ENCODE data around the gene CAMTA2. TPM values are rescaled to one million over a fixed set of nuclear protein-coding genes. Genes with fewer than 3 reads are reported as not detected.

CAMTA2 gene
- total RNA-seq, 1 donor from 2014 or later: 43.1 TPM

DNA sequence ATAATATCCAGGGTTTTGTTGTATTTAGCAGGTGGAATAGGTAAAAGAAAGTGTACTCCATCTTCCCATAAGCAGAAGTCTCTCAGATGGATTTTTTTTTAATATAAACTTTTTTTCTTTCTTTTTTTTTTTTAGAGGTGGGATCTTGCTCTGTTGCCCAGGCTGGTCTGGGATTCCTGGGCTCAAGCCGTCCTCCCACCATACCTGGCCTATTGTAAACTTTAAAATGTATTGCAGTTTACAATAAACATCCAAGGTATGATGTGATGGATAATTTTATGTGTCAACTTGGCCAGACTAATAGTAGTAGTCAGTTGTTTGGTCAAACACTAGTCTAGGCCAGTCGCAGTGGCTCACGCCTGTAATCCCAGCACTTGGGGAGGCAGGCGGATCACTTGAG, 66.2 kb downstream of the CAMTA2 start:
- FAIRE-seq: no peak
- H3K27me3 Mint-ChIP-seq (ENCODE audit: low read depth, unreplicated experiment): no peaks in the 10 kb centered on the region

DNA sequence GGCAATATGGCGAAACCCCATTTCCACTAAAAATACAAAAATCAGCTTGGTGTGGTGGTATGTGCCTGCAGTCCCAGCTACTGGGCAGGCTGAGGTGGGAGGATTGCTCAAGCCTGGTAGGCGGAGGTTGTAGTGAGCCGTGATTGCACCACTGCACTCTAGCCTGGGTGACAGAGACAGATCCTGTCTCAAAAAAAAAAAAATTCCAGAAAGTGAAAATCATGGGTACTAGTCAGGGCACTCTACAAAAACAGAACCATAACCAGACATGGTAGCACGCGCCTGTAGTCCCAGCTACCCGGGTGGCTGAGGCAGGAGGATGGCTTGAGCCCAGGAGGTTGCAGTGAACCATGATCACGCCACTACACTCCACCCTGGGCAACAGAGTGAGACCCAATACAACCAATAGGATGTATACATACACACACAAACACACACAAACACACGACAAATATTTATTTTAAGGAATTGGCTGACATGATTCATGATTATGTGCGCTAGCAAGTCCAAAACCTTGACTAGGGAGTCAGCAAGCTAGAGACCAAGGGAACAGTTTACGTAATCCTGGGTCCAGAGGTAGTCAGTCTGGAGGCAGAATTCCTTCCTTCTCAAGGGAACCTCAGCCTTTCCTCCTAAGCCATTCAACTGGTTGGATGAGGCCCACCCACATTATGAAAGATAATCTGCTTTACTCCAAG, 67.0 kb downstream of the CAMTA2 start:
- no peak for FAIRE-seq
- peak overlapping the region; percentile 12 for H3K27ac Mint-ChIP-seq (ENCODE audit: unreplicated experiment)

More for the DNA sequence above, 66.2 kb downstream of the CAMTA2 start:
- Histone ChIP-seq H4K20me1 (ENCODE audit: insufficient read depth, low read length) (no peaks in the 10 kb centered on the region), H3K4me2 (ENCODE audit: low read length) (no peak overlapping the region), H2AFZ (ENCODE audit: low read depth, low read length) (no peak overlapping the region), H3K9me3 (ENCODE audit: insufficient read depth, low read depth, low read length) (no peaks in the 10 kb centered on the region), H3K79me2 (ENCODE audit: insufficient read depth, low read length) (no peaks in the 10 kb centered on the region), H3K4me3 (ENCODE audit: insufficient read depth, low read depth, low read length) (no peak overlapping the region), H3K27ac (ENCODE audit: low read depth, low read length) (no peak overlapping the region), H3K36me3 (ENCODE audit: insufficient read depth, low read length) (no peaks in the 10 kb centered on the region), H3K4me1 (ENCODE audit: insufficient read depth, low read length) (no peaks in the 10 kb centered on the region), H3K9ac (ENCODE audit: low read length) (no peak overlapping the region), H3K27me3 (ENCODE audit: insufficient read depth, low read length) (no peaks in the 10 kb centered on the region)
- Mint-ChIP-seq H3K27ac (ENCODE audit: unreplicated experiment) (no peak overlapping the region), H3K4me3 (ENCODE audit: unreplicated experiment) (no peak overlapping the region), H3K9me3 (ENCODE audit: unreplicated experiment) (peaks cover 2% of the 10 kb centered on the region), H3K36me3 (ENCODE audit: low read depth, unreplicated experiment) (no peaks in the 10 kb centered on the region), H3K4me1 (ENCODE audit: low read depth, unreplicated experiment) (no peaks in the 10 kb centered on the region)
- TF ChIP-seq, protein P1, sequence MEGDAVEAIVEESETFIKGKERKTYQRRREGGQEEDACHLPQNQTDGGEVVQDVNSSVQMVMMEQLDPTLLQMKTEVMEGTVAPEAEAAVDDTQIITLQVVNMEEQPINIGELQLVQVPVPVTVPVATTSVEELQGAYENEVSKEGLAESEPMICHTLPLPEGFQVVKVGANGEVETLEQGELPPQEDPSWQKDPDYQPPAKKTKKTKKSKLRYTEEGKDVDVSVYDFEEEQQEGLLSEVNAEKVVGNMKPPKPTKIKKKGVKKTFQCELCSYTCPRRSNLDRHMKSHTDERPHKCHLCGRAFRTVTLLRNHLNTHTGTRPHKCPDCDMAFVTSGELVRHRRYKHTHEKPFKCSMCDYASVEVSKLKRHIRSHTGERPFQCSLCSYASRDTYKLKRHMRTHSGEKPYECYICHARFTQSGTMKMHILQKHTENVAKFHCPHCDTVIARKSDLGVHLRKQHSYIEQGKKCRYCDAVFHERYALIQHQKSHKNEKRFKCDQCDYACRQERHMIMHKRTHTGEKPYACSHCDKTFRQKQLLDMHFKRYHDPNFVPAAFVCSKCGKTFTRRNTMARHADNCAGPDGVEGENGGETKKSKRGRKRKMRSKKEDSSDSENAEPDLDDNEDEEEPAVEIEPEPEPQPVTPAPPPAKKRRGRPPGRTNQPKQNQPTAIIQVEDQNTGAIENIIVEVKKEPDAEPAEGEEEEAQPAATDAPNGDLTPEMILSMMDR (IDR thresholded peaks at IDR 0.05; ENCODE audit: insufficient read depth, low read depth, low read length): no peak
- TF ChIP-seq EZH2 (IDR thresholded peaks at IDR 0.05; ENCODE audit: insufficient read depth, low read length): no peak
- DNase-seq (ENCODE audit: low read depth): no peak

More for the DNA sequence above, 67.0 kb downstream of the CAMTA2 start:
- H3K4me3 Mint-ChIP-seq (ENCODE audit: unreplicated experiment): no peak overlapping the region
- Histone ChIP-seq H4K20me1 (ENCODE audit: insufficient read depth, low read length) (no peaks in the 10 kb centered on the region), H3K9me3 (ENCODE audit: insufficient read depth, low read depth, low read length) (no peaks in the 10 kb centered on the region), H3K27ac (ENCODE audit: low read depth, low read length) (no peak overlapping the region), H3K4me3 (ENCODE audit: insufficient read depth, low read depth, low read length) (no peak overlapping the region), H3K4me1 (ENCODE audit: insufficient read depth, low read length) (no peaks in the 10 kb centered on the region), H2AFZ (ENCODE audit: low read depth, low read length) (no peak overlapping the region), H3K9ac (ENCODE audit: low read length) (no peak overlapping the region), H3K79me2 (ENCODE audit: insufficient read depth, low read length) (no peaks in the 10 kb centered on the region), H3K27me3 (ENCODE audit: insufficient read depth, low read length) (no peaks in the 10 kb centered on the region), H3K4me2 (ENCODE audit: low read length) (no peak overlapping the region), H3K36me3 (ENCODE audit: insufficient read depth, low read length) (no peaks in the 10 kb centered on the region)
- no peaks in the 10 kb centered on the region for H3K27me3 Mint-ChIP-seq (ENCODE audit: low read depth, unreplicated experiment)
- TF ChIP-seq, protein P1 (IDR thresholded peaks at IDR 0.05; ENCODE audit: insufficient read depth, low read depth, low read length): no peak
- TF ChIP-seq EZH2 (IDR thresholded peaks at IDR 0.05; ENCODE audit: insufficient read depth, low read length): no peak
- H3K36me3 Mint-ChIP-seq (ENCODE audit: low read depth, unreplicated experiment): no peaks in the 10 kb centered on the region
- no peak for DNase-seq (ENCODE audit: low read depth)
- H3K9me3 Mint-ChIP-seq (ENCODE audit: unreplicated experiment): peaks cover 2% of the 10 kb centered on the region
- H3K4me1 Mint-ChIP-seq (ENCODE audit: low read depth, unreplicated experiment): no peaks in the 10 kb centered on the region
